Measurements from ENCODE around the gene GOSR1. TPM values are rescaled to one million over a fixed set of nuclear protein-coding genes. Genes with fewer than 3 reads are reported as not detected.

The GOSR1 gene
- total RNA-seq, 1 experiment from 2014 or later, result 58.1 TPM

- Histone ChIP-seq H3K4me1 (ENCODE audit: insufficient read depth, low read length) (no peaks in the 10 kb centered on the region), H2BK20ac (ENCODE audit: low read depth, low read length, poor library complexity, severe bottlenecking) (no peak overlapping the region), H2BK120ac (ENCODE audit: low read depth, low read length, poor library complexity, severe bottlenecking) (no peak overlapping the region), H3T11ph (ENCODE audit: low read length) (no peak overlapping the region), H3K56ac (ENCODE audit: insufficient read length, low read depth, low read length) (no peak overlapping the region), H3K23me2 (ENCODE audit: insufficient read length, low read depth, low read length, poor library complexity, severe bottlenecking) (no peaks in the 10 kb centered on the region), H3K27ac (ENCODE audit: insufficient read length, low read depth, low read length) (no peak overlapping the region), H4K5ac (ENCODE audit: insufficient read length, low read depth, low read length) (no peak overlapping the region), H3K79me1 (ENCODE audit: insufficient read depth, low read depth, low read length, poor library complexity, severe bottlenecking) (no peaks in the 10 kb centered on the region), H3K79me2 (ENCODE audit: insufficient read depth, low read length) (no peaks in the 10 kb centered on the region), H3K4me2 (ENCODE audit: insufficient read depth, insufficient read length, low read length) (no peak overlapping the region), H3K9ac (ENCODE audit: extremely low read depth, insufficient read length, low read length) (no peak overlapping the region), H3K9me3 (ENCODE audit: control insufficient read depth, low read depth, low read length) (peaks cover 11% of the 10 kb centered on the region), H4K8ac (replicated peaks; ENCODE audit: insufficient read length, low read depth, low read length) (no peak overlapping the region), H3K27me3 (ENCODE audit: insufficient read depth, low read length) (no peaks in the 10 kb centered on the region), H2BK12ac (ENCODE audit: insufficient read length, low read depth, low read length) (no peak overlapping the region), H4K91ac (ENCODE audit: insufficient read length, low read depth, low read length) (no peak overlapping the region), H3K23ac (ENCODE audit: insufficient read length, low read depth, low read length) (no peak overlapping the region), H3K18ac (ENCODE audit: insufficient read length, low read depth, low read length) (no peak overlapping the region), H4K20me1 (ENCODE audit: control insufficient read depth, insufficient read depth, insufficient read length) (no peaks in the 10 kb centered on the region), H2BK5ac (ENCODE audit: insufficient read length, low read length) (no peak overlapping the region), H2AK5ac (ENCODE audit: insufficient read length, low read length) (no peak overlapping the region), H2BK15ac (ENCODE audit: low read depth, low read length) (no peak overlapping the region), H3K14ac (ENCODE audit: insufficient read depth, low read length) (no peak overlapping the region), H2AFZ (ENCODE audit: low read length) (no peak overlapping the region), H3K4ac (ENCODE audit: low read depth, low read length) (no peak overlapping the region)
- H3K4me1 Mint-ChIP-seq, result no peaks in the 10 kb centered on the region
- TF ChIP-seq CTCF (conservative IDR thresholded peaks at IDR 0.05), result no peak
- no peak for DNase-seq
- H3K4me3 Mint-ChIP-seq, result no peak overlapping the region
- no peaks in the 10 kb centered on the region for H3K27me3 Mint-ChIP-seq (ENCODE audit: low read depth)
- no peak overlapping the region for H3K27ac Mint-ChIP-seq
- no CpG with 5 or more reads among the region's 2 CpGs for WGBS (ENCODE audit: extremely low coverage, insufficient read length, low lambda C conversion rate)
- peaks cover 39 to 64% (median 51%) of the 10 kb centered on the region in 3 experiments for H3K36me3 Mint-ChIP-seq (ENCODE audit: insufficient read depth in 1 of 3, low read depth in 3 of 3)
- H3K9me3 Mint-ChIP-seq, result peaks cover 17% of the 10 kb centered on the region in 2 experiments
Observed at GRCh38 chr17:30520436-30520835, 43.2 kb downstream of the GOSR1 start.
